ENCODE data around the gene SPRED3.

- TF ChIP-seq YY1 (IDR thresholded peaks at IDR 0.05; ENCODE audit: insufficient read depth, insufficient read length) (no peak), SUZ12 (IDR thresholded peaks at IDR 0.05; ENCODE audit: extremely low read depth, insufficient read depth, insufficient read length) (no peak), ZNF274 (IDR thresholded peaks at IDR 0.05; ENCODE audit: low read depth, low read length) (no peak)
Measured at GRCh38 chr19:38402967-38403674, 14.6 kb downstream of the SPRED3 start, which contains the start of gene FAM98C.

Data from NT2/D1 (cell line).